ENCODE data around the gene ALG10B. TPM values are rescaled to one million over a fixed set of nuclear protein-coding genes. Genes with fewer than 3 reads are reported as not detected.

The ALG10B gene, protein sequence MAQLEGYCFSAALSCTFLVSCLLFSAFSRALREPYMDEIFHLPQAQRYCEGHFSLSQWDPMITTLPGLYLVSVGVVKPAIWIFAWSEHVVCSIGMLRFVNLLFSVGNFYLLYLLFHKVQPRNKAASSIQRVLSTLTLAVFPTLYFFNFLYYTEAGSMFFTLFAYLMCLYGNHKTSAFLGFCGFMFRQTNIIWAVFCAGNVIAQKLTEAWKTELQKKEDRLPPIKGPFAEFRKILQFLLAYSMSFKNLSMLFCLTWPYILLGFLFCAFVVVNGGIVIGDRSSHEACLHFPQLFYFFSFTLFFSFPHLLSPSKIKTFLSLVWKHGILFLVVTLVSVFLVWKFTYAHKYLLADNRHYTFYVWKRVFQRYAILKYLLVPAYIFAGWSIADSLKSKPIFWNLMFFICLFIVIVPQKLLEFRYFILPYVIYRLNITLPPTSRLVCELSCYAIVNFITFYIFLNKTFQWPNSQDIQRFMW
- total RNA-seq (1.8 and 3.6 TPM in 2 replicates), polyA plus RNA-seq (4.0 and 4.9 TPM in 2 replicates), polyA minus RNA-seq (ENCODE audit: low replicate concordance) (3.1 and 53.8 TPM in 2 replicates)
- polyA plus RNA-seq (2012), result 1.6 and 1.9 TPM in 2 replicates

DNA sequence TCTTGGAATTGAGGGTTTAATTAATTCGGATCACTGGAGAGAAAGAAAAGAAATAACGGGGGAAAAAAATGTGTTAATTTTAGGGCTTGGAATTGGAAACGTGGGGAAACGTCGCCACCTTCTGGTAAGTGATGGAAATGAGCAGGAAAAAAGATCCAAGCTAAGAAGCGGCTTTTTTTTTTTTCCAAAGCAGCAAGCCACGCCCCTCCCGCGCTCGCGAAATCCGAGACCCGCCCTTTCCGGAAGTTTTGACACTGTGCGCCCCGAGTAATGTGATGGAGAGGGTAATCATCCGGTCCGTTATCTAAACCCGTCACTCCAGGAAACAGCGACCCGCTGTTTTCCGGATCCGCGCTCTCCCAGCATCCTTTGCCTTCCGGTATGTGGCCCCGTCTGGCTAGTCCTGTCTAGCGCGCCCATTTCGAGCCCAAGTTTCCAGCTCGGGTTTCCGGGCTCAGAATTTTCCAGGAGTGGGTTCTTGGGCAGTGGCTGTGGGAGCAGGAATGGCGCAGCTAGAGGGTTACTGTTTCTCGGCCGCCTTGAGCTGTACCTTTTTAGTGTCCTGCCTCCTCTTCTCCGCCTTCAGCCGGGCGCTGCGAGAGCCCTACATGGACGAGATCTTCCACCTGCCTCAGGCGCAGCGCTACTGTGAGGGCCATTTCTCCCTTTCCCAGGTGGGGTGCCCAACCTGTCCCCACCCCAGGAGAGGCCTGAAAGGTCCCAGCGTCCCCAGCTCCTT is at the start of gene ALG10B:
Gene ALG10B (plus strand): TSS at position 384 of the 739 bp plus-strand sequence. CDS start 120 bp downstream, at position 504.
- H3K27me3 ChIP-seq (ENCODE audit: control insufficient read depth, insufficient read depth, low read length), result no peaks in the 10 kb centered on the region
- no peaks in the 10 kb centered on the region for H3K9me3 ChIP-seq (ENCODE audit: control insufficient read depth, insufficient read depth, low read depth, low read length)
- H3K4me3 ChIP-seq (replicated peaks in 1 of 4; ENCODE audit: control extremely low read depth in 1 of 4, insufficient read depth in 1 of 4, low read depth in 3 of 4, low read length in 4 of 4), result peak within 1 kb of the TSS; percentile 60 to 82 (median 74)
- H3K79me2 ChIP-seq (ENCODE audit: control insufficient read depth, insufficient read depth, low read length), result no peaks in the 10 kb centered on the region
- H3K27ac ChIP-seq (ENCODE audit: insufficient read depth, low read length), result peak within 1 kb of the TSS; percentile 75
- H2AFZ ChIP-seq (ENCODE audit: low read length), result peak within 1 kb of the TSS; percentile 92
- DNase-seq (ENCODE audit: low read depth in 2 of 2), result peak; percentile 95 to 97
- H3K9ac ChIP-seq (ENCODE audit: insufficient read depth, low read length), result peak within 1 kb of the TSS; percentile 63
- no peaks in the 10 kb centered on the region for H3K36me3 ChIP-seq (ENCODE audit: control insufficient read depth, insufficient read depth, low read length)
- peak within 1 kb of the TSS; percentile 85 for H3K4me2 ChIP-seq (ENCODE audit: extremely low read depth, insufficient read depth, low read length)
- H3K4me1 ChIP-seq (ENCODE audit: control insufficient read depth, extremely low read depth, insufficient read depth, low read length), result no peaks in the 10 kb centered on the region
- no peaks in the 10 kb centered on the region for H4K20me1 ChIP-seq (ENCODE audit: control insufficient read depth, extremely low read depth, insufficient read depth, low read length)
- no peak for TF ChIP-seq EZH2 (IDR thresholded peaks at IDR 0.05; ENCODE audit: low read length, missing control alignments)
- TF ChIP-seq, protein P1, sequence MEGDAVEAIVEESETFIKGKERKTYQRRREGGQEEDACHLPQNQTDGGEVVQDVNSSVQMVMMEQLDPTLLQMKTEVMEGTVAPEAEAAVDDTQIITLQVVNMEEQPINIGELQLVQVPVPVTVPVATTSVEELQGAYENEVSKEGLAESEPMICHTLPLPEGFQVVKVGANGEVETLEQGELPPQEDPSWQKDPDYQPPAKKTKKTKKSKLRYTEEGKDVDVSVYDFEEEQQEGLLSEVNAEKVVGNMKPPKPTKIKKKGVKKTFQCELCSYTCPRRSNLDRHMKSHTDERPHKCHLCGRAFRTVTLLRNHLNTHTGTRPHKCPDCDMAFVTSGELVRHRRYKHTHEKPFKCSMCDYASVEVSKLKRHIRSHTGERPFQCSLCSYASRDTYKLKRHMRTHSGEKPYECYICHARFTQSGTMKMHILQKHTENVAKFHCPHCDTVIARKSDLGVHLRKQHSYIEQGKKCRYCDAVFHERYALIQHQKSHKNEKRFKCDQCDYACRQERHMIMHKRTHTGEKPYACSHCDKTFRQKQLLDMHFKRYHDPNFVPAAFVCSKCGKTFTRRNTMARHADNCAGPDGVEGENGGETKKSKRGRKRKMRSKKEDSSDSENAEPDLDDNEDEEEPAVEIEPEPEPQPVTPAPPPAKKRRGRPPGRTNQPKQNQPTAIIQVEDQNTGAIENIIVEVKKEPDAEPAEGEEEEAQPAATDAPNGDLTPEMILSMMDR (conservative IDR thresholded peaks at IDR 0.05 in 1 of 2, IDR thresholded peaks at IDR 0.05 in 1 of 2; ENCODE audit: low read depth in 1 of 2, low read length in 2 of 2), result peak; percentile 63 to 65

DNA sequence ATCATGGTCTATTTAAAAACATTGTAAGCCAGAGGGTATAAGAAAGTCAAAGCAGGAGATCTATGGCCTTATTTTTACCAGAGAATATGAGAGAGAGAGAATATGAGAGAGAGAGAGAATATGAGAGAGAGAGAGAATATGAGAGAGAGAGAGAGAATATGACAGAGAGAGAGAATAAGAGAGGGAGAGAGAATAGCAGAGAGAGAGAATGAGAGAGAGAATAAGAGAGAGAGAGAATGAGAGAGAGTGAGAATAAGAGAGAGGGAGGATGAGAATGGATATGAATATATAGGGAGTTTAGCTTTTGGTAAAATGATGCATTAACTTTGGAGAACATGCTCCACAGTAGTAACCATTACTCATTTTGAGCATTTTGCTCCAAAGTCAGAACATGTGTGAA is 48.0 kb upstream of the ALG10B start:
- H4K20me1 ChIP-seq (ENCODE audit: control insufficient read depth, extremely low read depth, insufficient read depth, low read length), result no peaks in the 10 kb centered on the region
- H3K4me1 ChIP-seq (ENCODE audit: control insufficient read depth, extremely low read depth, insufficient read depth, low read length), result no peaks in the 10 kb centered on the region
- no peak overlapping the region for H2AFZ ChIP-seq (ENCODE audit: low read length)
- H3K36me3 ChIP-seq (ENCODE audit: control insufficient read depth, insufficient read depth, low read length), result no peaks in the 10 kb centered on the region
- no peak overlapping the region for H3K4me2 ChIP-seq (ENCODE audit: extremely low read depth, insufficient read depth, low read length)
- no peaks in the 10 kb centered on the region for H3K27me3 ChIP-seq (ENCODE audit: control insufficient read depth, insufficient read depth, low read length)
- H3K9me3 ChIP-seq (ENCODE audit: control insufficient read depth, insufficient read depth, low read depth, low read length), result no peaks in the 10 kb centered on the region
- no peak overlapping the region for H3K4me3 ChIP-seq (replicated peaks in 1 of 4; ENCODE audit: control extremely low read depth in 1 of 4, insufficient read depth in 1 of 4, low read depth in 3 of 4, low read length in 4 of 4)
- TF ChIP-seq EZH2 (IDR thresholded peaks at IDR 0.05; ENCODE audit: low read length, missing control alignments), result no peak
- TF ChIP-seq, protein P1 (conservative IDR thresholded peaks at IDR 0.05 in 1 of 2, IDR thresholded peaks at IDR 0.05 in 1 of 2; ENCODE audit: low read depth in 1 of 2, low read length in 2 of 2), result no peak
- H3K9ac ChIP-seq (ENCODE audit: insufficient read depth, low read length), result no peak overlapping the region
- DNase-seq (ENCODE audit: low read depth in 2 of 2), result no peak
- no peak overlapping the region for H3K27ac ChIP-seq (ENCODE audit: insufficient read depth, low read length)
- H3K79me2 ChIP-seq (ENCODE audit: control insufficient read depth, insufficient read depth, low read length), result no peaks in the 10 kb centered on the region

DNA sequence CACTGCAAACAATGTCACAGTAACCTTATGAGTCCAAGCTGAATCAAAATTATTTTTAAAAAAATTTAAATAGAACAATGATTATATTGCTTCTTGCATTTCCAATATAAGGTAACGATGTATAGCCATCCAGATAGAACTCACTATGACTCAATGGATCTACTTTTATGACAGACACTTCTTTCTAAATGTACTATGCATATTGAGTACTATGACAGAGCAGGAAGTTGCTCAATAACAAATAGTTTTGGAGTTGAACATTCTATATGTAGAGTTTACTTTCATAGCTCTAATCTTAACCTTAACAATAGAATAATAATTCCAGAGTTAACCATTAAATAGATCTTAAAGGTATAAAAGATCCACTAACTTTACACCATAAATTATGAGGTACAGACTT is 46.7 kb upstream of the ALG10B start:
- no peaks in the 10 kb centered on the region for H3K79me2 ChIP-seq (ENCODE audit: control insufficient read depth, insufficient read depth, low read length)
- no peak for DNase-seq (ENCODE audit: low read depth in 2 of 2)
- no peak overlapping the region for H3K4me3 ChIP-seq (replicated peaks in 1 of 4; ENCODE audit: control extremely low read depth in 1 of 4, insufficient read depth in 1 of 4, low read depth in 3 of 4, low read length in 4 of 4)

More for the DNA sequence above, 46.7 kb upstream of the ALG10B start:
- H2AFZ ChIP-seq (ENCODE audit: low read length), result no peak overlapping the region
- TF ChIP-seq, protein P1 (conservative IDR thresholded peaks at IDR 0.05 in 1 of 2, IDR thresholded peaks at IDR 0.05 in 1 of 2; ENCODE audit: low read depth in 1 of 2, low read length in 2 of 2), result no peak
- no peak for TF ChIP-seq EZH2 (IDR thresholded peaks at IDR 0.05; ENCODE audit: low read length, missing control alignments)
- H3K4me1 ChIP-seq (ENCODE audit: control insufficient read depth, extremely low read depth, insufficient read depth, low read length), result no peaks in the 10 kb centered on the region
- H3K36me3 ChIP-seq (ENCODE audit: control insufficient read depth, insufficient read depth, low read length), result no peaks in the 10 kb centered on the region
- H3K4me2 ChIP-seq (ENCODE audit: extremely low read depth, insufficient read depth, low read length), result no peak overlapping the region
- H3K27ac ChIP-seq (ENCODE audit: insufficient read depth, low read length), result no peak overlapping the region
- H4K20me1 ChIP-seq (ENCODE audit: control insufficient read depth, extremely low read depth, insufficient read depth, low read length), result no peaks in the 10 kb centered on the region
- H3K9ac ChIP-seq (ENCODE audit: insufficient read depth, low read length), result no peak overlapping the region
- H3K9me3 ChIP-seq (ENCODE audit: control insufficient read depth, insufficient read depth, low read depth, low read length), result no peaks in the 10 kb centered on the region
- no peaks in the 10 kb centered on the region for H3K27me3 ChIP-seq (ENCODE audit: control insufficient read depth, insufficient read depth, low read length)
